ENCODE measurements around the gene TNFRSF11A.

The TNFRSF11A gene

DNA sequence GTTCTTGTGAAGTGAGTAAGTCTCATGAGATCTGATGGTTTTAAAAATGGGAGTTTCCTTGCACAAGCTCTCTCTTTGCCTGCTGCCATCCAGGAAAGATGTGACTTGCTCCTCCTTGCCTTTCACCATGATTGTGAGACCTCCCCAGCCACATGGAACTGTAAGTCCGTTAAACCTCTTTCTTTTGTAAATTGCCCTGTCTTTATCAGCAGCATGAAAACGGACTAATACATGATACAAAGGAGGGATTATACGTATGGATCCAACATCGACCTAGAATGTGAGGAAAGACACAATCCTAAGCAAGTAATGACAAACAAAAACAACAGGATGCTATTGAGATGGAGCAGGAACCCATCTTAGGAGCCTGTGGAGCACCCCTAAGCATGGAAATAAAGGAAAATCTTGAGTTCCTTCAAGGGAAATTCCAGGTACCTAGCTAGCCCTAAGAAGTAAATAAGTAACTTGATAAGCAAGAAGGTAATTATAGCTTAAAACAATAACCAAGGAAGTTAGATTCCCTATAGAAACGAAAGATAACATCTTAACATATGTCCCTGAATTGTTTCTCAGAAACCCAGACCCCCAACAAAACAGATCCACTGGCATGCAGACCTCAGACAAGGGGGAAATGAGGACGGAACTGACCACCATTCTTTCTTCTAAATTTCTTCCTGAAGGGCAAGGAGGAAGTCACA, 1.5 kb upstream of the TNFRSF11A start:
- no peak overlapping the region for H3K27ac ChIP-seq
- no peak for TF ChIP-seq CTCF (conservative IDR thresholded peaks at IDR 0.05; ENCODE audit: low read depth)
- ChIA-PET POLR2A (ENCODE audit: low non-redundant PET) (no interaction called here), CTCF (interaction anchor here (0.7 kb wide), 1 partner anchor 10 kb away, joined by 3 read pairs; no protein-coding TSS in a partner anchor)
- DNase-seq (ENCODE audit: low spot score) = no peak

DNA sequence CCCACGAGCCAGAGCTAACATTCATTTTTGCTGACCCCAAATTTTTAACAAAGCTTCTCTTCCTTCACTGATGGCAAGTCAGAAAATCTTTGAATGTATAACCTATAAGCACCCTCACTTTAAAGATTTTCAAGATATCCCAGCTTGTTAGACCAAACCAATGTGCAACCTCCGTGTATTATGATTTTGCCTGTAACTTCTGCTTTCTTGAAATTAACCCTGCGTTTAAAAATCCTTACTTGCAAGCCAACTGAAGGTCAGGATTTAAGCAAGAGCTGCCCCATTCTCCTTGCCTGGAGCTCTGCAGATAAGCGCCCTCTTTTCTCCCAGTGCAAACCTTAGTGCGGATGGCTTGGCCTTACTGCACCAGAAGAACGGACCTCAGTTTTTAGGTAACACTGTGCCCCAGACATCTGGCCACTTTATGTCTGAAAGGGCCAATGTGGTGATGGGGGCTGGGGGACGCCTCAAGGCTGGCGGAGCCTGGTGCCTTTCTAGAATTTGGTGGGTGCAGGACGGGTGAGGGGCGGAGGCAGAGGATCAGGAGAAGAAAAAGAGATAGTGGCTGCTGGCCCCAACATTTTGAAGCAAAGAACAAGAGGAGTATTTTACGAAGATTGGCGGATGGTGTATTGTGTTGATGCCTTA, 805 bp upstream of the TNFRSF11A start:
- POLR2A ChIA-PET (ENCODE audit: low non-redundant PET) = interaction anchor here (0.5 kb wide), 1 partner anchor 113 kb away, joined by 4 read pairs; no protein-coding TSS in a partner anchor

DNA sequence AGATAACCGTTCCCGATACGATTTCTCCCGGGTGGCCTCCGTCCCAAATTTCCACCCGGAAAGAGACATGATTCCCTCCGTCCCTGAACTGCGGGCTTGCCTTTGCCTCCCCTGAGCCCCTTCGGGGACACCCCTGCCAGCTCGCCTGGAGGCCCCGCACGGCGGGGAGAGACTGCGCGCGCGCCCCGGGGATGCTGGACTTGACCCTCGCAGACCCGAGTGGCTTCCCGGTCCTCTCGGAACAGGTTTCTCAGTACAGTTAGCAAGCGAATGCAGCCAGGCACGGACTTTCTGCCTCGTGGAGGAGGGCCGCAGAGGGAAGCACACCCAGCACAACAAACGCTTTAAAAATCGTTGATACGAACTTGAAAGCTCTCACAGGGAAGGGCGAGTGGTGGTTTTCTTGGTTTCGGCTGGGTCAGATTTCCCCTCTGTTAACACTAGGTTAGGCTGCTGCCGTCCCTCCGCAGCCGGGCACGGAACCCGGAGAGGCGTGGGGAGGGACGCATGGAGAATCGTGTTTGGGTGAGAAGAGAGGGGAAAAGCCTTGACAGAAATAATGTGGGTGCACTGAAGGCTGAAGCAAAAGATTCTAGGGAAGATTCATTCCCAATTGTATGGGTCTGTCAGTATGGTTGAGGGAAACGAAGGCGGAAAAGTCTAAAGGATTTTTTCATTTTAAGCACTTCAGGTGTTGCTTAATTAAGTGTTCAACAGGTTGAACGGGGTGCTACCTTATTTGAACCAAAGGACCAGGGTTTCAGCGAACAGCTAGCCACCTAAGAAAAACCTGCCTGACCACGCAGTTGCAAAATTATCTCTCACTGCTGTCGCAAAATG, 916 bp downstream of the TNFRSF11A start:
- no peak for TF ChIP-seq CTCF (conservative IDR thresholded peaks at IDR 0.05; ENCODE audit: low read depth)
- POLR2A ChIA-PET (ENCODE audit: low non-redundant PET) = interaction anchor here (0.7 kb wide), 1 partner anchor 14 kb away, joined by 3 read pairs; no protein-coding TSS in a partner anchor
- CTCF ChIA-PET = interaction anchor here (0.6 to 0.7 kb wide), 2 partner anchors 244 to 1177 kb away, joined by 3 to 7 read pairs; no protein-coding TSS in a partner anchor
- no peak overlapping the region for H3K27ac ChIP-seq
- peak; percentile 13 for DNase-seq (ENCODE audit: low spot score)

More for the DNA sequence above, 805 bp upstream of the TNFRSF11A start:
- CTCF ChIA-PET = interaction anchor here (0.5 to 1.0 kb wide), 2 partner anchors 7 to 116 kb away, joined by 4 to 6 read pairs; no protein-coding TSS in a partner anchor
- no peak overlapping the region for H3K27ac ChIP-seq
- no peak for DNase-seq (ENCODE audit: low spot score)
- TF ChIP-seq CTCF (conservative IDR thresholded peaks at IDR 0.05; ENCODE audit: low read depth) = no peak

GRCh38 chr18:62326646-62327348, 1.7 kb downstream of the TNFRSF11A start:
- ChIA-PET POLR2A (ENCODE audit: low non-redundant PET) (no interaction called here), CTCF (interaction anchor here (0.6 to 0.7 kb wide), 2 partner anchors 243 to 1178 kb away, joined by 3 to 7 read pairs; no protein-coding TSS in a partner anchor)
- DNase-seq (ENCODE audit: low spot score) = no peak
- H3K27ac ChIP-seq = no peak overlapping the region
- TF ChIP-seq CTCF (conservative IDR thresholded peaks at IDR 0.05; ENCODE audit: low read depth) = no peak

GRCh38 chr18:62327977-62328376, 2.9 kb downstream of the TNFRSF11A start:
- POLR2A ChIA-PET (ENCODE audit: low non-redundant PET) = no interaction called here
- CTCF ChIA-PET = interaction anchor here (0.5 kb wide), 1 partner anchor 258 kb away, joined by 3 read pairs; no protein-coding TSS in a partner anchor
- DNase-seq (ENCODE audit: low spot score) = no peak
- H3K27ac ChIP-seq = no peak overlapping the region
- no peak for TF ChIP-seq CTCF (conservative IDR thresholded peaks at IDR 0.05; ENCODE audit: low read depth)

Measured in RWPE1 (cell line).